Keratinocyte (primary cell): Measurements from ENCODE around the gene PREP. TPM values are rescaled to one million over a fixed set of nuclear protein-coding genes. Genes with fewer than 3 reads are reported as not detected.

Experiments used
- DNase-seq: peaks from one replicate; pipeline ENCODE4 v3.0.0-alpha.2; 2011; ENCODE audit warnings: low read depth, missing footprints, low spot score
- FAIRE-seq: peaks from 2 replicates; lab custom pipeline; 2011; peaks lifted over from hg19 to GRCh38; lab: Jason Lieb, UNC
- H2AFZ ChIP-seq: 2 replicates; pipeline ENCODE4 v1.6.0; 2012; ENCODE audit warnings: low read length, control low read depth, inconsistent platforms; ENCODE audit not compliant: control insufficient read depth
- H3K27ac ChIP-seq: 2 replicates; pipeline ENCODE4 v1.5.1; 2011; ENCODE audit warnings: low read length; ENCODE audit not compliant: control insufficient read depth, insufficient read depth
- H3K27me3 ChIP-seq: 3 replicates; pipeline ENCODE4 v1.6.0; 2011; ENCODE audit warnings: low read length; ENCODE audit not compliant: control insufficient read depth, insufficient read depth; ENCODE audit errors: extremely low read depth
- H3K36me3 ChIP-seq, 2 experiments: 2 replicates in 1 of 2; 3 replicates in 1 of 2; pipeline ENCODE4 v1.5.1; 2011; ENCODE audit warnings: low read length in 2 of 2, mild to moderate bottlenecking in 1 of 2; ENCODE audit not compliant: control insufficient read depth in 2 of 2, insufficient read depth in 2 of 2; ENCODE audit errors: extremely low read depth in 1 of 2
- H3K4me1 ChIP-seq: 3 replicates; pipeline ENCODE4 v1.5.1; 2011; ENCODE audit warnings: low read length; ENCODE audit not compliant: control insufficient read depth, insufficient read depth; ENCODE audit errors: extremely low read depth
- H3K4me2 ChIP-seq: 3 replicates; pipeline ENCODE4 v1.6.0; 2011; ENCODE audit warnings: low read depth, low read length; ENCODE audit not compliant: control insufficient read depth, insufficient read depth; ENCODE audit errors: extremely low read depth
- H3K4me3 ChIP-seq, 3 experiments: fragments of 200-600 bp in 1 of 3; sonication (generic) in 1 of 3; 2 replicates in 2 of 3; 3 replicates in 1 of 3; pipeline ENCODE4 v1.5.1; 2011 to 2016; ENCODE audit warnings: low read length in 3 of 3, mild to moderate bottlenecking in 3 of 3, control low read depth in 2 of 3, inconsistent platforms in 1 of 3, low read depth in 1 of 3, mixed read lengths in 1 of 3, mixed run types in 1 of 3, moderate library complexity in 1 of 3; ENCODE audit not compliant: control insufficient read depth in 2 of 3, insufficient read depth in 2 of 3; ENCODE audit errors: extremely low read depth in 1 of 3
- H3K79me2 ChIP-seq: 2 replicates; pipeline ENCODE4 v1.6.0; 2012; ENCODE audit warnings: low read length; ENCODE audit not compliant: control insufficient read depth, insufficient read depth
- H3K9ac ChIP-seq: 3 replicates; pipeline ENCODE4 v1.6.0; 2011; ENCODE audit warnings: low read length; ENCODE audit not compliant: control insufficient read depth, insufficient read depth; ENCODE audit errors: extremely low read depth
- H3K9me1 ChIP-seq: 3 replicates; pipeline ENCODE4 v1.6.0; 2011; ENCODE audit warnings: low read length; ENCODE audit not compliant: control insufficient read depth, insufficient read depth; ENCODE audit errors: extremely low read depth
- H3K9me3 ChIP-seq: 2 replicates; pipeline ENCODE4 v1.5.1; 2012; ENCODE audit warnings: low read depth, low read length; ENCODE audit not compliant: control insufficient read depth
- H4K20me1 ChIP-seq: 3 replicates; pipeline ENCODE4 v1.6.0; 2011; ENCODE audit warnings: low read length; ENCODE audit not compliant: control insufficient read depth, insufficient read depth; ENCODE audit errors: extremely low read depth
- CTCF ChIP-seq, 3 experiments: IDR thresholded peaks in 1 of 3; conservative IDR thresholded peaks in 1 of 3; optimal IDR thresholded peaks in 1 of 3; 2 replicates in 2 of 3; 3 replicates in 1 of 3; pipeline versions ENCODE3 to v1.5.1; 2011; ENCODE audit warnings: low read length in 3 of 3, mild to moderate bottlenecking in 3 of 3, moderate library complexity in 2 of 3, control low read depth in 1 of 3, inconsistent platforms in 1 of 3; ENCODE audit not compliant: insufficient read depth in 2 of 3; ENCODE audit errors: extremely low read depth in 1 of 3
- EZH2 ChIP-seq: IDR thresholded peaks from one replicate; pipeline ENCODE4 v1.6.1; 2012; ENCODE audit warnings: inconsistent platforms, mild to moderate bottlenecking, low read length, moderate library complexity
- dilution Hi-C: fragments of 300-500 bp; cut with MboI; formaldehyde crosslinking; loops from one replicate; pipeline ENCODE4 v1.7.0; 2020; ENCODE audit warnings: low sequenced_read_pairs; ENCODE audit not compliant: extremely low pct_ligation_motif_present
- polyA plus RNA-seq, 5 experiments: library from polyadenylated mRNA; depleted of rRNA in 3 of 5; stranded (reverse) in 3 of 5; stranded (forward) in 1 of 5; unstranded in 1 of 5; fragments of >200 nt; gene quantifications; 1 replicate in 1 of 5; 2 replicates in 3 of 5; 3 replicates in 1 of 5; pipeline versions ENCODE4 v1.2.1 to v1.2.3, GENCODE V29; 2011 to 2012; ENCODE audit warnings: missing spikeins in 2 of 5, low read depth in 1 of 5, low replicate concordance in 1 of 5

Gene PREP
- polyA plus RNA-seq, 1 donor (not counting 4 experiments of a cell fraction or from before 2014, with no cell fraction given): 48.3 TPM

GRCh38 chr6:105331927-105332326 lies 71.0 kb downstream of the PREP start:
- no peaks in the 10 kb centered on the region for H4K20me1 ChIP-seq
- TF ChIP-seq CTCF (optimal IDR thresholded peaks at IDR 0.05 in 1 of 3, IDR thresholded peaks at IDR 0.05 in 1 of 3, conservative IDR thresholded peaks at IDR 0.05 in 1 of 3; ENCODE audit: extremely low read depth in 1 of 3, insufficient read depth in 2 of 3, low read length in 3 of 3) (no peak), EZH2 (no peak)
- no peaks in the 10 kb centered on the region for H3K27me3 ChIP-seq
- peaks cover 24% of the 10 kb centered on the region in 2 experiments for H3K36me3 ChIP-seq
- DNase-seq (no peak), FAIRE-seq (no peak)
- H3K9ac ChIP-seq: no peak overlapping the region
- peaks cover 7% of the 10 kb centered on the region for H3K4me1 ChIP-seq
- dilution Hi-C loops: no loop called here
- H3K27ac ChIP-seq: no peak overlapping the region
- H3K4me3 ChIP-seq: no peak overlapping the region
- no peak overlapping the region for H2AFZ ChIP-seq
- peaks cover 3% of the 10 kb centered on the region for H3K79me2 ChIP-seq
- no peak overlapping the region for H3K4me2 ChIP-seq
- no peaks in the 10 kb centered on the region for H3K9me3 ChIP-seq
- H3K9me1 ChIP-seq: no peaks in the 10 kb centered on the region

GRCh38 chr6:105330913-105331312 lies 72.0 kb downstream of the PREP start:
- Histone ChIP-seq H3K4me1 (peaks cover 8% of the 10 kb centered on the region), H3K27ac (no peak overlapping the region), H3K4me2 (no peak overlapping the region), H2AFZ (no peak overlapping the region), H3K9me1 (no peaks in the 10 kb centered on the region), H3K79me2 (peaks cover 3% of the 10 kb centered on the region), H3K36me3 (peaks cover 24 to 32% of the 10 kb centered on the region in 2 experiments), H3K9ac (no peak overlapping the region), H4K20me1 (no peaks in the 10 kb centered on the region), H3K27me3 (no peaks in the 10 kb centered on the region), H3K4me3 (no peak overlapping the region), H3K9me3 (no peaks in the 10 kb centered on the region)
- no peak for TF ChIP-seq CTCF (optimal IDR thresholded peaks at IDR 0.05 in 1 of 3, IDR thresholded peaks at IDR 0.05 in 1 of 3, conservative IDR thresholded peaks at IDR 0.05 in 1 of 3; ENCODE audit: extremely low read depth in 1 of 3, insufficient read depth in 2 of 3, low read length in 3 of 3)
- TF ChIP-seq EZH2: no peak
- dilution Hi-C loops: no loop called here
- no peak for FAIRE-seq
- no peak for DNase-seq
